ENCODE data around the gene ARL15.

ARL15 gene

DNA sequence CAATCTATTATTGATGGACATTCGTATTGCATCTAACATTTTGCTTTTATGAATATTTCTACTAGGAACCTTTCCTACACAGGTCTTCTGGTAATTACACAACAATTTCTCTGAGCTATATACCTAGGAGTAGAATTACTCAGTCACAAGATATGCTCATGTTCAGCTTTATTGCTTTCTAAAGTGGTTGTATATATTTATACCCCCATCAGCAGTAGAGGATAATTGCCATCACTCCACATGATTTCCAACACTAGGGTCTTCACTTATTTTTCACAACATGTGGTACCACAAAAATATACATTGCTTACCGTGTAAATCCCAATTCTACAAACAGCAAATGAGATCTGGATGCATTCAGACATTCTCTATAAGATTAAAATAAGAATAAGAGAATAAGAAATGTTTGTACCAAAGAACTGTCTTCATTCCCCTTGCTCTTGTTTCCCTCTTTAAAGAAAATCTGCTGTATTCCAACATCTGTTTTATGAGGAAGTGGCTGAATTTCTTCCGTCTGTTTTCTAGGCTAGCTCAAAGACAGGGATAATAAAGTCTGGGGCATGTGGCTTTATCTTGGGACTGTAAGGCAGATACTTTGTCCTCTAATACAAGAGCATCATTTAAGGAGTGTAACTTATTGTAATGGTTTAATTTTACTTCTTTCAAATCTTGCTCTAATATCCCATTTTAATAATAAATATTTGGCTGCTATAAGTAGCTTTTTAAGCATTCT lies 28.2 kb downstream of the ARL15 start:
- no peak for DNase-seq

DNA sequence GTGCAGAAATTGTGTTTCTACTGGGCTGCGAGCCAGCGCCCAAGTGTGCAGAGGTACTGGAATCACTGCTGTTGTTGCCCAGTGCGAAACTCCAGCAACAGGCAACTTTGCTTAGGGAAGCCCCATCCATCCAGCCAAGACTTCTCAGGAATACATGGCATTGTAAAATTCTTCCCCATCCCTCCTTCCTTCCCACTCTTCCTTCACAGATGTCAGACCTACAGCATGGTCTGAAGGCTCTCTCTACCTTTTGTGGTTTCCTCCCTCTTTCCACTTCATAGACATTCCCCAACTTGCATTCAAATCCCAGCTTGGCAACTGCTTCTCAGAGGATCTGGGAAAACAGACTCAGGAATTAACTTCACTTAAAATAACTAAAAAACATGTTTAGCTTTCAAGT lies 30.4 kb downstream of the ARL15 start:
- no peak for DNase-seq

DNA sequence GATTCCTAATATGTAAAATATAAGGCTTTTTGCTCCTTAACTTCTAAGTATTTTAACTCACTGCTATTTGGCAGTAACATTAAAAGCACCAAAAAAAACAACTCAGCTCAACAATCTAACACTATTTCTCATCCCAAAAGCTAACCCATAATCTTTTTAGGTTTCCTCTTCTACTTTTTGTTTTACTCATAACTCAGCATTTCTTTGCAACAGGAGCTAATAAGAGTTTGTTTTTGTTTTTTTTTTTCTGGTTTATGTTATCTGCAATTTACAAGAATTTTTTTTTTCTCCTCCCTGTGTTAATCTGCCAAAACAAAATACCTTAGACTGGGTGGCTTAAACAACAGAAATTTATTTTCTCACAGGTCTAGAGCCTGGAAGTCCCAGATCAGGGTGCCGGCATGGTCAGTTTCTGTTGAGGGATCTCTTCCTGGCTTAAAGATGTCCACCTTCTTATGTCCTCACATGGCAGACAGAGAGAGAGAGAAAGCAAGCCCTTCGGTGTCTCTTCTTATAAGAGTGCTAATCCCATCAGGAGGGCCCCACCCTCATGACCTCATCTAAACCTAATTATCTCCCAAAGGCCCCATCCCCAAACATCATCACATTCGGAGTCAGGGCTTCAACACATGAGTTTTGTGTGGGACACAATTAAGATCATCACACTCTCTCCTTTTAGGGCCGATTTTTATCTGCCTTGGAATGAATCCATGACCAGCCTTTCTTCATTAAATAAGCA lies 31.2 kb downstream of the ARL15 start:
- DNase-seq: no peak

DNA sequence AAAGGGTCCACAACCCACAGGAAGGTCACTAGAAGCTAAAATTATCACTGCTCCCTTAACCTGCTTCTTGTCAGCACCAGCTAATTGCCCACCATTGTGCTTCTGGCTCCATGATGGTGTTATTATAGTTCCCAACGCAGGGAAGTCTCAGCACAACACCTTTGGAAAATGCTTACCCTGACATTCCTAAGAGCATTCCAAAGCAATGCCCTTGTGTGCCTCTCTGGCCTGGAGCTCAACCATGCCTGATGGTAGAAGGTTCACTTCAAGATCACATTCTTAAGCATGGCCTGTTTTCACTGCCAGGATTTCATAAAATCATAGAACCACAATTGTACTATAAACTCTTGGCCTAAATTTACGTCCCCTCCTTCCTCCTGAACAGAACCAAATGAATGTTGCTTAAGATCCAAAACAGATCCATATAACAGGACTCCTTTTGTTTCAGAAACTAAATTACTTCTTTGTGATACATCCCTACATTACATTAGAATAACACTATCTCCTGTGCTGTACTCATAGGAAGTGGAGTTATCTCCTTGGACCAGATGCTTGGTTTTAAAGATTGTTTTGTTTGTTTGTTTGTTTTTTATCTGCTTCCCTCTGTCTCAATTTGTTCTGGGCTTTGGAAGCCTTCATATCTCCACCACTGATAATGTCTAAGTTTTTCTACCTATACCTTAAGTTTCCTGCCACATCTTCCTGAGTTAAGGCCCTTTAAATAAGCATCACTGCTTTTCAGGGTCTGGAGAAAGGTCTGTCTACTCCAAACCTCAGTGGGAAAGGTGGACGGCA lies 32.1 kb downstream of the ARL15 start:
- no peak for DNase-seq

DNA sequence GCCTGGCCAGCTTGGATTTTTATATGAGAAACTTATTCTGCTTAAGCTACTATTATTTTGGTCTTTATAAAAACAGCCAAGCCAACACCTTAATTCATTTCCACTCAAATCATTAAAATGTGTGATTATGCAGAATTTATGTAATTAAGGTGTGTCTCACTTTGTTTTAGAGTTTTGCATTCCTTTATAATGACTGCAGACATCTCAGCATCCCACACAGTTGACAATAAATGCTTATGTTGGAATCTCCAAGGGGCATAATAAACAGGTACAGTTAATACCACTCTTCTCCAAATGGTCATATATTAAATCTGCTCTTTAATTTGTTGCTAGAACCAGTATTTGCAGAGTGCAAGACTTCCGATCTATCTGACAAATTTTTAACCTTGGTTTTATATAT lies 34.3 kb downstream of the ARL15 start:
- no peak for DNase-seq

DNA sequence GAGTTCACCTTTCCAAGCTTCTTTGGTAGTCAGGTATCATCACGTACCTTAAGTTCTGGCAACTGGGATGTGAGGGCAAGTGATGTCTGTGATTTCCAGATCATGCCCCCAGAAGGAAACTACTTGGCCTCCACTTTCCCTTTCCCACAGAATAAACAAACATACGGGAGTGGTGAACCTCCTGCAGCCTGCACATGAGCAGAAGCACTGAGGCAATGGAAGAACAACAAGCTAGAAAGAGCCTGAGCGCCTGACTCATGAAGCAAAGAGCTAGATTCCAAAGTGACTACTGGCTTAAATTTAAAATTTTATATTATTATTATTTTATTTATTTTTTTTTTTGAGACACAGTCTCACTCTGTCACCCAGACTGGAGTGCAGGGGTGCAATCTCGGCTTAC lies 35.0 kb downstream of the ARL15 start:
- no peak for DNase-seq

DNA sequence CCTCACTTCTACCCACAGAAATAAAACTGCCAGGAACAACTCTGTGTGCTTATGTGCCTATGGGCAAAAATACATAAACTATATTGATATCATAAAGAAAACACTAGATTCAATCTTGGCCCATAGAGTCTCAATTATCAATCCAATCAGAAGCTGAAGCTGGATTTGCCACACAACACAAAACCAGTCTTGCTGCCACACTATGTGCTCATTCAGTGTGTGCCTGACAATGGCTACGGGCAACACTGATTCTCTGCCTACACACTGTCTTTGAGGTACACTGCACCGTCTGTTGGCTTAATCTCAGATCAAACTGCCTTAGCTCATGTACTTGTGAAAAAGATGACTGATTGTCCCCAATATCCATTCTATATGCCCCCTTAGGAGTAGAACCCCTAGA lies 35.4 kb downstream of the ARL15 start:
- no peak for DNase-seq

DNA sequence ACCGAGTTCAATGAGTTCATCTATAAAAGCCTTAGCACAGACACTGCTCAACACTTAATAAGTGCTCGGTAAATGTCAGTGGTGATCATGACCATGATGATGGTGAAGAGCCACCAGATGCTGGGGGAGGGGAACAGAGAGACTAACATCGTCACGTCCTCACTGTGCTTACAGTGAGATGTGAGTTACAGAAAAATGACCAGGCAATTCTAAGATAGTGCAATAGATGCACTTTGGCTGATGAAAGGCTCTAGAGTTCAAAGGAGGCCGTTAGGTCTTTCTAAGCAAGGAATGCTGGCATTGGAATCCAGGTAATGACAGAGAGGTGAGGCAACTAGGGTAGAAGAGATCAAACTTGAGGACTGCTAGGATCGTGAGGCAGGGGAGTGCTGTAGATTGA lies 36.7 kb downstream of the ARL15 start:
- no peak for DNase-seq

DNA sequence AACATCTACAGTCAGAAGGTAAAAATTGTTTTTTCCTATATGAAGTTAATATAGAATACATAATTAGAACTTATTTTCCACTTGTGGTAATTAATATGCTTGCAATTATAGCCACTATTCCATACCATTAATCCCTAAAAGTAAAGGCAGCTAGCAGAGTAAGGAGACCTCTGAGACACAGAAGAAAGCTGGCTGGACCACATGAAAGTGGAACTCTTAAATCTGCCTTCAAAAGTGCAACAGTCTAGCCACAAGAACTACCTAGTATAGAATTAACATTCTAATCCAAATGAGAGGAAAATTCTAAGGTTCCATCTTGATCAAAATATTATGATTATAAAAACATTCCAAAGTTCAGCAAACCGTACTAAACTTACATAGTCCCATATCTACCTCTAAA lies 37.6 kb downstream of the ARL15 start:
- no peak for DNase-seq

DNA sequence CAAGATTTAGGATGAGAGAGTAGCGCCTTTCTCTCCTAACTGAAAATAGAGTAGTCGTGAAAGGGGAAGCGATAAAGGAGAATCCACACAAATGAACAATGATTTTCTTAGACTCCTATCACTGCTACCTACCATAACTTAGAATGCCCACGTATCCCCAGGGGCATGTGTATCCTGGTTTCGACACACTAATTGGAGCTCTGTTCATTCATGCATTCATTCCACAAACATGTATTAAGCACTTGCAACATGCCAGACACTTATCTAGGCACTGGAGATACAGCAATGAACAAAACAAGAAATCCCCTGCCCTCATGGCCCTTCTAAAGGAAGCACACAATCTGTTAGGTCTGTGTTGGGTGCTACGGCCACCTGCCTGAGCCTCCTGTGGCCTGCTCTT lies 40.0 kb downstream of the ARL15 start:
- no peak for DNase-seq

DNA sequence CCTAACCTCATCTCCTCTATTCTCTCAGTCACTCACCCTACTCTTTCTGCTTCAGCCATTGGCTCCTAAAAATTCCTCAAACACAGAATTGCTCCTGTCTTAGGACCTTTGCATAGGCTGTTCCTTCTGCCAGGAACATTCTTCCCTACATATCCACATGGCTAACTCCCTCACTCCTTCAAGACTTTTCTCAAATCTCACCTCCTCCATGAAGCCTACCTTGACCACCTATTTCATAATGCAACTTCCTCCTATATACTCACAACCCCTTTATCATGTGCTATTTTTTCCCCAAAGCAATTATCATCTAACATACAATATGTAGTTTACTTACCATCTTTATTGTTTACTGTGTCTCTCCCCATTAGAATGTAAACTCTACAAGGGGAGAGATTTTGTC lies 45.8 kb downstream of the ARL15 start:
- no peak for DNase-seq

DNA sequence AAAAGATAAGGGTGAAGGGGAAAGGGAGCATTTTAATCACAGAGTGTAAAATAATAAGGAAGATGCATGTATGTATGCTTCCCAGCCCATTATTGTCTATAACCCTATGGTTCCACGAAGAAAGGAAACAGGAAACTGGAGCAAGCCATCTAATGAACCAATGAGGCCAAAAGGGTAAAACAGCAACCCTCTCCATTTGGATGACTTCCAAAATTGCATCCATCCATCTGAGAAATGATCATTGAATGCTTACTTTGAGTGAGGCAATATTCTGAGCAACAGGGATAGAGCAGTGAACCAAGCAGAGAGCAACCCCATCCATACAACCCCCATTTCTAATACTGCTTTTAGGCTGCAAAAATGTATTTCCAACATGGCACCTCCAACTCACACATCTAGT lies 46.9 kb downstream of the ARL15 start:
- no peak for DNase-seq

DNA sequence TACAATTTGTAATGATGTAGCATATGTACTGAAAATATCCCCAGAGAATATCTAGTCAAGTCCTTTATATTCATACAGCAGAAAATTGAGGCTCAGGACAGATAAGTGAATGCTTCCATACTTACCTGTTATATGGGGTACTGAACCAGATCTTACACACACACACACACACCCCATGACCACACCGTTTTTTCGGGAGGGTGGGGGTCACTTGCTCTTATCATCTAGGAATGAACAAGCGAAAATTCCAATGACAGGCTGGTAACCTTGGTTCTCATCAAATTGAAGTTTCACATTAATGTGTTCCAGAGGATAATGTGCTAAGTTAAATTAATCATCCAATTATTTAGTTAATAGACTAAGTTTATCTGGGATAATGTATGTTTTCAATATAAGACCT lies 48.8 kb downstream of the ARL15 start:
- DNase-seq: no peak

DNA sequence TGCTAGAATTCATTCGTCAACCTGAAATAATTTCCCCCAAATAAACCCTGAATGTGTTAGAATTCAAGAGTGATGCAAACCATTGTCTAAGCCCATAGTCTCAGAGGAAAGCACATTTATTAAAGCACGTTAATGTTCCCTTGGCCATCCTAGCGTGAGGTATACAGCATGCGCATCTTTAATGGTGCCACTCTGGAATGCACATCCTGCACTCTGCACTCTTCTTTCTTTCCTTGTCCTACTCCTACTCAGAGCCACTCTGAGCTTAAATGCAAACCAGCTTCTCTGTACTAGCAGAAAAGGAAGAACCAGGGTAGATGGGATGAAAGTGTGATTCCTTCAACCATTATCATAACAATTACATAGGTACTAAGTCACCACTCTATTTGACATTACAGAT lies 50.4 kb downstream of the ARL15 start:
- no peak for DNase-seq

DNA sequence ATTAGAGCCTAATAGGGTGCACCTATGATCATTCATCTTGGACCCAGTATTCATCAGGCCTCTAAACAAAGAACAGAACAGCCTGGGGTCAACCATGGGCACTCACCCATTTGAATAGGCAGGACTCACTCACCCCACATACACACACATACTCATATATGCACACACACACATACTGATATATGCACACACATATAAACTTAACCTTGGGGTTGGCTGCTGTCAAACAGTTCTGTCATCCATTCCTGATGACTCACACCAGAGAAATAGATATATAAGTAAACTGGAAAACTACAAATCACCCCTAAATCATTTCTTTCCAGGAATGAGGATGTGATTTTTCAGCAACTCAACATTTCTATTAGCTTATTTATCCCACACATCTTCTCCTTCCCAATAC lies 51.3 kb downstream of the ARL15 start:
- DNase-seq: no peak

DNA sequence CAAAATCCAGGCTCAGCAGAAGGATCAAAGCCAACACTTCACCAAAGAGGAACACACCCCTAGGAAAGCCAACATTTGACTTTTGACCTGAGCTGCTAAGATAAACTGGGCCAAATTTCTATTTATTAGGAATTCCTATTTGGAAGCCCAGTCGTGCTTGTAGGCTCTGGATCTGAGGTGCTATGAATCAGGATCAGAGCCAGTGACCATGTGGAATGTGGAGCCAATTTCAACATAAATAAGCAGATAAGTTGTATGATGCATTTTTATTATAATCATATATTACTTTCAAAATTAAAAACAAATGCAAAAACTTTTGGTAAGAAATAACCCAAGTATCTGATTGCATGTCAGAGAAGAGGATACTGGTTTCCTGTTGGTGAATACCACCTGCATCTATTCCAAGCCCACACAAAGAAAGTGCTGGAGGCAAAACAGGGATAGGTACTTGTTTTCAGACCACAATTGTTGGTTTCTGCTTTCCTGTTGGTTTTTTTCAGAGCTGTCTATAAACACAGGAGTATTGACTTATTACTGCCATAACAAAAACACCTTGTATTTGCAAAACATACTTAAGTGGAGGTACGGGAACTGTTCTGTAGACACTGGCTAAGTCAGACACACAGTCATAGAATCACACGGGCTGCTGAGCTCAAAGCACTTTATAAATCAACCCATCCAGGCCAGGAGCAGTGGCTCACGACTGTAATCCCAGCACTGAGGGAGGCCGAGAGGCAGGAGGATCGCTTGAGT lies 52.8 kb downstream of the ARL15 start:
- no peak for DNase-seq

DNA sequence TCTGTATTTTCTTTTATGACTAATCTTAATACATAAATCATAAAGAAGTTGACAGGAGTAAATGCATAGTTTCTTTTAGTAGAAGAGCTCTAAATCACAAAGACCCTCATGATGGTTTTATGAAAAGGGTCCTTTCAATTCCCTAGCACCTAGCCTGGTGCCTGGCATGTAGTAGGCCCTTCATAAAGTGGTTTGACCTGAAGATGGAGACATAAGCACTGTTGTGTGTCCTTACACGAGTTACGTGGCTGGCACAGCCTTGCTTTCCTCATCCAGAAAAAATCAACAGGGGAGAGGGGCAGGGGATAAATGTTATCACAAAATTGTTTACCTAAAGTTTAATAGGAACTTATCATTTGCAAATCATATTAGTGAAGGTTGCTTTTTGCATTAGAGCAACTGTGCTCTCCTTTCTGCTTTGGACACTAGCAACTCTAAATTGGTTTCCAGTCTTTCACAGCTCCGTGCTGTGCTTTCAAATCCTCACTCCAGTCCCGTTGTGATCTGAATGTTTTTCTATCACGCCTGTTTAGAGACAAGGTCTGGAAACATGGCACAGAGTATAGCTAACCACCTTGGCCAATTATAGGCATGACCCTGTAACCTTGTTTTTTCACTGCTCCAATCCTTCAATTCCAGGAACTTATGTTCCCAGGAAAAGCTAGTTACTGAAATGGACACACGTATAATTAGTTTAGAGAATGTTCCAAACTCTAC lies 55.7 kb downstream of the ARL15 start:
- DNase-seq: no peak

DNA sequence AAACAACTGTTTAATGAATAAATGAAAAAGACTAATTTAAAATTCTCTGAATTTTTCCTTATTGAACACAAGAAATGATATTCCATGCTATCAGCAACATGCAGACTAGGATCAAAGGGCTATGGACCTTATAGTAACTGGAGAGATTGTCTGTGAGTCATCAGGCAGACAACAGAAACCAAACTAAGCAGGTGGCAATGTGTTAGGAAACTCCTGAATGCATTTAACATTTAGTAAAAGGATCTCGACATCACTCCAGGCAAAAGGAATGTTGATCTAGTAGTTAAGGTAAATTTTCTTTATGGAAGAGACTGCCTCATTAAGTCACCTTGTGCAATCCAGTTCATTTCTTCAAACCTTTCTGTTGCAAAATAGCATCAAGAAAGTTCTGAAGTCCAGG lies 58.4 kb downstream of the ARL15 start:
- no peak for DNase-seq

DNA sequence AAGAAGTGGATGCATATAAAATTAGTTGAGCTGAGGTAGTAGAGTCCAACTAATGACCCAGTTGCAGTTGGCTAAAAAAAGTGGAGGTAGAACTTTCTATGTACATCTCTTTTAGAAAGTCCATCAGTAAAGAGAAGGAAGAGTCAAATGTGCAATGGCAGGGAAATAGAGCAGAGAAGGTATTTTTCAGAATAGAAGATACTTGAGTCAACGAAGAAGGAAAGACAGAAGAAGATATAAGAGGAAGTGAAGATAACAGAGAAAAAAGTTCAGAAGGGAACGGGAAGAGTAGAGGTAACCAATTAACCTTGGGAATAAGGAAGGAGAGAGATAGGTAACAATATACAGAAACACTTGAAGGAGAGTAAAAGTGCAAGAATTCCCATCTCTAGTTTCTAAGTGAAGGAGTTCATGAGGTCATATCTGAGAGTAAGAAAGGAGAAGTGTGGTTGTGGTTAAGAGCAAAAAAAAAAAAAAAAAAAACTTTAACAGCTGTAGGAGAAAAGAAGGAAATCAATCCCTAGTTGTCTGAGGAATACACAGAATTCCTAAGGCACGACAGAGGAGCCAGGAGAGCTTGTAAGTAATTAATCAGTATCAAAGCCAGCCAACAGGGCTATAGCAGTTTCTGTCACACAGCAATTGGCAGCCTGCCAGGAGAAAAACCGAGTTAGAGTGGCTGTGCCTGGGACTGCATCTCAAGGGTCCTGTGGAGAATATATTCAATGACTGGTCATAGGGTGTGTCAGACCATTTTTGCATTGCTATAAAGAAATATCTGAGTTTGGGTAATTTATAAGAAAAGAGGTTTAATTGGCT lies 61.0 kb downstream of the ARL15 start:
- DNase-seq: no peak

DNA sequence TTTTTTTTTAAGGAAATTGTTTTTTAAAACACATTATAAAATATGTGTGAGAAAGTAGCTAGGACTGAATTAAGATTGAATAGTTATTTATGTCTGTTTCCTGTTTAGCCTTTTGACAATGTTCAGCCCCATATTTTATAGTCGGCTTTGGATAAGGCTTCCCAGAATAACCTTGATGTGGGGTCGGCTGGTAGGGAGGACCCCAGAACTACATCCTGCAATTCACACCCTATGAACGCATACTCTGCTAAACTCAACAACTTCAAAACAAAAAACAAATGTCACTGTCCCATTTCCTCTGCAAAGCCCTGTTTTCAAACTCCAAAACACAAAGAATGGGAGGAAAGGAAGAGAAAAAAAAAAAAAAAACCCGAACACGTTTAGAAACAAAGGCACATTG lies 63.1 kb downstream of the ARL15 start:
- DNase-seq: no peak

DNA sequence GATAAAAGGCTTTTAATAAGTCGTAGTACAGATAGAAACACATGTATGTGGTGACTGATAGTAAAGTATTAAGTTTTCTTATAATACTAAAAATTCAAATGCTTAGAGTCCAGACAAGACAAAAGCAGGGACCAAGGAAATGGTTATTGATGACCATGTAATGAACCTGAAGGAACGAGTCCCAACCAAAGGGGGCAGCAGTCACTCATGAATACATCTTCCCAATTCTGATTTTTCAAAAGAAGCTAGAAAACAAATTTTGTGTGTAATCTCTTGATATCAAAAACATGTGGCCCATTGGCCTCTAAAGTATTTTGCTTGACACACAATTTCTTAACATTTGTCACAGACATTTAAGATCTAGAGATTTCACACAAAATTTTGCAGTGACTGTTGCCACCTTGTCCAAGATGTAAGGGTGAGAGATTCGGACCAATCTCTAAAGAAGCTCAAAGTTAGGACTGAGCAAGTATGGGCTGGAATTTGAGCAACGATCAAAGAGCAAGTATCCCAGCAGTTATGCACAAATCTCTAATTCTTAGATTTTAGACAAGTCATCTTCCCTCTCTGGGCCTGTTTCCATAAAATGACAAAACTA lies 66.8 kb downstream of the ARL15 start:
- DNase-seq: no peak
